Activated gamma-delta T cell treated with Interleukin-2 at 50 U/mL for 16 hours (primary cell): Measurements from ENCODE around the gene MBOAT7.

Source experiments
- DNase-seq: peaks from one replicate; pipeline ENCODE4 v3.0.0-alpha.2; 2020

The MBOAT7 gene

DNA sequence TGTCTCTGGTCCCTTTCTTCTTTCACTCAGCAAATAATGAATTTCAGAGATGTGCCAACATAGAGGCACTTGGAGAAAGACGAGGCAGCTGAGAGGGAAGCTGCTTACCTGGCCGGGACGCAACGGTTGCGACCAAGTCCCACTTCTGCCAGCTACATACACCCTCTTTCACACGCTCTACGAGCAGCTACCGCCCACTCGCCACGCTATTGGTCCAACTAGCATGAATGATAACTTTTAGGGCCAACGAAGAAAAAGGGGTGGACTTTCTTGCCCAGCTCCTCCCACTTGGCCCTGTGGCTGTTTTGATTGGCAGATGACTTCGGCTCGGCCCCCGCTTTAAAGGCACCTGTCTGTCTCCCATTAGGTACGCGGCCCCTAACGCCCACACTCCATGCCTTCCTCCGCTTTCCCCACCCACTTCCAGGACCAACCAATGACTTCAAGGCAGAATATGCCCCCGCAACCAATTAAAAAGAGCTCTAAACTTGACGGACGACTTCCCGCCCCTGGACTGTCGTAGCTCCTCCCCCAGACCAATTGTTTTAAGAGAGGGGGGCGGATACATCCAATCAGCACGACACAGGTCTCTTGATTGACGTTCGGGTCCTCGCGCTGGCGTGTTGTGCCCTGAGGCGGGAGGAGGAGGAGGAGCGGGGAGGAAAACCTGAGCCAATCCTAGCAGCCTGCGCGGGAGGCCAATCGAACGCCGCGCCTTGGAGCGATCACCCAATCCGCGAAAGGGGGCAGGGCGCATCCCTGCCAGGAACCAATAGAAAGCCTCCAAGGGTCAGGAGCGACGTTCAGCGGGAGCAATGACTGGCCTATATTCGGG lies 52.3 kb downstream of the MBOAT7 start:
- DNase-seq, result peak; percentile 99

DNA sequence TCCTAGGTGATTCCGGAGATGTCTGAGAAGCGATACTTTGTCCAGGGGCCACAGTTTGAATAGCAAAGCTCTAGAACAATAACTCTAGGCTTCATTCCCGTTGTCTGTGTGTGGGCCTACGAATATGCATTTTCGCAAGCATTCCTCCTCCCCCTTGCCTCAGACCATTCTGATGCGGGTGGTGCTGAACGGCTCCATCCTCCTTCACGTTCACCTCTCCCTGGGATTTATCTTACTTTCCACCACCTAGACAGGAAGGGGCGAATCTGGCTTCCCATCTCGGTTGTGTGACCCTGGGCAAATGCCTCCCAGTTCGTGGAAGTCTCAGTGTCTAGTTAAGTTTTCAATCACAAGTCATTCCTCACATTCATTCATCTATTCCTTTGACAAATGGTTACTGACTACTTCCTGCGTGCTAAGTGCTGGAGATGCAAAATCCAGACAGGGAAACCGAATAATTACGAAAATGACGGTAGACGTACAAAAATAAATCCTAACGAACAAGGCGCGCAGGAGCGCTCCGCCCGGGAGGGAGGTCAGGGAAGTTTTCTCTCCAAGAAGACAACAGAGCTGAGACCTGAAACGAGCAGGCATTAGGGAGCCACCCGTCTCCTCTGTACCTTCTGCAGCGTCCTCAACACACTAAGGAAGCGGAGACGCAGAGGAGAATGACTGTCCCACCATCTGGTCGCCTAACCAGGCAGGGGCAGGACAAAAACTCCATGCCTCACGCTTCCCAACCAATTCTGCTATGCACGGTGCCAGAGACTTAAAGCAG lies 53.1 kb downstream of the MBOAT7 start:
- no peak for DNase-seq

DNA sequence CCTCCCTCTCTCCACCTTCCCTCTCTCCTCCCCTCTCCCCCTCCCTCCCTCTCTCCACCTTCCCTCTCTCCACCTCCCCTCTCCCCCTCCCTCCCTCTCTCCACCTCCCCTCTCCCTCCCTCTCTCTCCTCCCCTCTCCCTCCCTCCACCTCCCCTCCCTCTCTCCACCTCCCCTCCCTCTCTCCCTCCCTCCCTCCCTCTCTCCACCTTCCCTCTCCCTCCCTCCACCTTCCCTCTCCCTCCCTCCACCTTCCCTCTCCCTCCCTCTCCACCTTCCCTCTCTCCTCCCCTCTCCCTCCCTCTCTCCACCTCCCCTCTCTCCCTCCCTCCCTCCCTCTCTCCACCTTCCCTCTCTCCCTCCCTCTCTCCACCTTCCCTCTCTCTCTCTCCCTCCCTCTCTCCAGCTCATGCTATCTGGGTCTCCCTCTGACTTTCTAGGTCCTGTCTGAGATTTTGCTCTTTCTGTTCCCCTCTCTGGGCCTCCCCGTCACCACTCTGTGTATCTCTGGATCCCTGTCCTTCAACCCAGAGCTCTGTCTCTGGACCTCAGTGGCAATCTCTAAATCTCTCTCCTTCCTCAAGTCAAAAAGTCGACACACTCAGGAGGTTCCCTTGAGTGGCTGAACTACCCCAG lies 55.3 kb downstream of the MBOAT7 start:
- DNase-seq, result no peak

DNA sequence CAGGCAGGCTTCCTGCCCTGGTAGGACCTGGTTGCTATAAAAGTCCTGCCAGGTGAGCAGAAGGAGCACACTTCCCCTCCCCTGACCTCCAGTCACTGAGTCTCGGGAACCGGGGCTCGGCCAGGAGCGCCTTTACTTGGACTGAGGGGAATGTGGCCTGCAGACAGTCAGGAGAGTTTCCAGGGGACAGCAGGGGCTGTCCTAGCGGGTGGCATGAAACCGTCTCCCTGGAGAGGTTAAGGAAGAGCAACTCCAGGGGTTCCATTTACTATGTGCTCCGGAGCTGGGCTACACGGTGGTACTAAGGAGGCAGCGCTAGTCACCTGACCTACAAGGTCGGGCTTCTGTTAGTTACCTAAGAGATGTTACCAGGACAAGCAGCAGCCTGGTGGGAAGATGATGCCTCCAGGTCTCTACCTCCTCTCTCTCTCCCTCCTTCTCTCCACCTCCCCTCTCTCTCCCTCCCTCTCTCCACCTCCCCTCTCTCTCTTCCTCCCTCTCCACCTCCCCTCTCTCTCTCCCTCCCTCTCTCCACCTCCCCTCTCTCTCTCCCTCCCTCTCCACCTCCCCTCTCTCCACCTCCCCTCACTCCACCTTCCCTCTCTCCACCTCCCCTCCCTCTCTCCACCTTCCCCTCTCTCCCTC lies 55.9 kb downstream of the MBOAT7 start:
- DNase-seq, result no peak

DNA sequence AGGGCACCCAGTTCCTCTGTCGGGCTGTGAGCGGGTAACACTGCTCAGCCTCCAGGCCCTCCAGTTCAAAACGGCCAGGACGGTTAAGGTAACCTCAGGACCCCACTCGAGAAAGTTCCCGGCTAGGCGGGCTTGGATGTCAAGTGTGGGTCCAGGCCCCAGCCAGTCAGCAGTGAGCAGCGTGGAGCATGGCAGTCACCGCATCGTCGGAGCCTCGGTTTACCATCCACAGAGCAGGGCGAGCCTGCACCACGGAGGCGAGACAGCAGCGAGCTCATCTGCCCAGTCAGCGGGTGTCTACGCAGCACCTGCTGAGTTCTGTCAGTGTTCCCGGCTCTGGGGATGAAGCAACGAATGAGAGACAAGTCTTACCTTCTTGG lies 59.8 kb downstream of the MBOAT7 start:
- no peak for DNase-seq

DNA sequence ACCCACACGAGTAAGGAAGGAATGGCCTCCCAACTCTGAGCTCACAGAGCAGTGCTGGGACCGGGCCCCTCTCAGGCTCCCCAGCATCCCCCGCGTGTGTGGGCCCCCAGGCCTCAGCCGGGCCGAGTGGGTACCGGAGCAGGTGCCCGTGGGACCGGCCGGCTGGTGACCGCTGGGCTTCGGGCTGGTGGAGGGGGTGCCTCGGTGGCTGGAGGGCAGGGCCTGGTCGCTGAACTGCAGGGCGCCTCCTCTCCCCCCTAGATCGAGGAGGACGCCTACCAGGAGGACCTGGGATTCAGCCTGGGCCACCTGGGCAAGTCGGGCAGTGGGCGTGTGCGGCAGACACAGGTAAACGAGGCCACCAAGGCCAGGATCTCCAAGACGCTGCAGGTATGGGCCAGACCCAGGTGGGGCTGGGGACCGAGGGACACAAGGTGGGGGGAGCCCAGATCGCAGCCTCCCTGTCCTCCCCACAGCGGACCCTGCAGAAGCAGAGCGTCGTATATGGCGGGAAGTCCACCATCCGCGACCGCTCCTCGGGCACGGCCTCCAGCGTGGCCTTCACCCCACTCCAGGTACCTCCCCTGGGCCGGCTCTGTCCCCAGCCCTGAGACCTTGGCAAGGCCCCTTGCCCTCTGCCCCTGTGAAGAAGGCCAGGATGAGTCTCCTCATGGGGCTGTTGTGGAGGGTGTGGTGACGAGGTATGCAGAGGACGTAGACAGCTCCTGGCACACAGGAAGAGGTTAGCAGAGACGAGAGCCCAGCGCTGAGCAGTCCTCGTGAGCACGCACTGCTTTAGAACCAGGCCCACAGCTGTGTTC lies 60.4 kb downstream of the MBOAT7 start:
- no peak for DNase-seq

DNA sequence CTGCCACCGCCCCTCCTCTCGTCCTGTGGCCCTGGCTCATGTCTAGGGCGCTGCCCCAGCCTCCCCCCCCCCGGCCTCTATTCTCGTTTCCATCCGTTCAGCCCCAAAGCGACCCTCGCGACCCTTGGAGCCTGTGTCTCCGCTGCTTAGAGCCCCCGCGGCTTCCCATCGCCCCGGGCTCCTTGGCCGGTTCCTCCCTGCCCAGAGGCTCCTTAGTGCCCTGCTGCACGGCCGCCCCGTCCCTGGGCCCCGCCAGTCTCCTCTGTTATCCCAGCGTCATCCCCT lies 61.0 kb downstream of the MBOAT7 start:
- DNase-seq, result no peak

DNA sequence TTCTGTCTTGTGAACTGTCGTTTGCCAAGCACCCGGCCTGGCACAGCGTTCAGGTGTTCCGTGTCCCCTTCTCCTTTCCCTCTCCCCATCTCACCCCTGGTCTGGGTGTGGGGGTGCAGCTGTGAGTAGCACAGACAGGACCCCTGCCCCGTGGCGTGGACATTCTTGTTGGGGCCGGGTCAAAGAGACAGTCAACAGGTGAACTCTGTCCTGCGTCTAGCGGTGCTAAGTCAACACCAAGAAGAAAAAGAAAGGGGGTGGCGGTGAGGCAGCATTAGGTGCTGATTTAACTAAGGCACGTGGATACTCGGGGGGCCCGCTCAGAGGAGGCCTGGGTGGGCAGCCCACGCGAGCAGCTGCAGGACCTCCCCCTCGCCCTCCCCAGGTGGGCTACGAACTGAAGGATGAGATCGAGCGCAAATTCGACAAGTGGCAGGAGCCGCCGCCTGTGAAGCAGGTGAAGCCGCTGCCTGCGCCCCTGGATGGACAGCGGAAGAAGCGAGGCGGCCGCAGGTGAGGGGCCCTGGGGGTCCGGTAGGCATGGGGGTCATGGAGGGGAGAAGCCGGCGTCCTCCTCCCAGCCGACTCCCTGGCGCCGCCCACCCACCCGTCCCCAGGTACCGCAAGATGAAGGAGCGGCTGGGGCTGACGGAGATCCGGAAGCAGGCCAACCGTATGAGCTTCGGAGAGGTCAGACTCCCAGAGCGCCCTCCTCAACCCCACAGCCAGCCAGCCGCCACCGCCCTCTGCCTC lies 61.5 kb downstream of the MBOAT7 start:
- no peak for DNase-seq

DNA sequence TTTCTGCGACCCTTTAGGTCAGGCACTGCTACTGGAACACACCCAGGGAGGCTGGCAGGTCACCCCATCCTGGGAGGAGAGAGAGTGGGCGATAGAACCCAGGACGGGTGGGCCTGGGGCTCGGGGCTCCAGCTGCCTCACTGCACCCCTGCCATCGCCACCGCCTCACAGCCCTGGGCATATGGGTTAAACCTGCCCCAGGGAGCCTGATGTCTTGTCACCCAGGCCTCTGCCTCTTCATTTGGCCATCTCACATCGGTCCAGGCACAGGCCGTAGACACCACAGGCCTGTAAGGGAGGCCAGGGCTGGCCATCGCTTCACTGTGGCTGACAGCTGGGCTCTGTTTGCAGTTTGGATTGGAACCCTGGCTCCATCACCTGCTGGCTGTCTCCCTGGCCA lies 63.7 kb downstream of the MBOAT7 start:
- no peak for DNase-seq

DNA sequence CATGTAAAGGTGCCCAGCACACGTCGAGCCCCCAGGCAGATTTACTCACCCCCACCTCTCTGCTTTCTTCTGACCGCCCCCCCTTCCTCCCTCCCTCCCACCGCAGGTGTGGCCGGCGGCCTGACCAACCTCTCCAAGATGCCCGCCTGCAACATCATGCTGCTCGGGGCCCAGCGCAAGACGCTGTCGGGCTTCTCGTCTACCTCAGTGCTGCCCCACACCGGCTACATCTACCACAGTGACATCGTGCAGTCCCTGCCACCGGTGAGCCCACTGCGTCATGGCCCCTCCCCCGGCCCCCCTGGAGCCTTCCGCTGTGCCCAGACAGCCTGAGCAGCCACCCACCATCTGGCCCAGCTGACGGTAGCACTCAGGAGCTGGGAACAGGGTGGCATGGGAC lies 65.0 kb downstream of the MBOAT7 start:
- DNase-seq, result no peak

DNA sequence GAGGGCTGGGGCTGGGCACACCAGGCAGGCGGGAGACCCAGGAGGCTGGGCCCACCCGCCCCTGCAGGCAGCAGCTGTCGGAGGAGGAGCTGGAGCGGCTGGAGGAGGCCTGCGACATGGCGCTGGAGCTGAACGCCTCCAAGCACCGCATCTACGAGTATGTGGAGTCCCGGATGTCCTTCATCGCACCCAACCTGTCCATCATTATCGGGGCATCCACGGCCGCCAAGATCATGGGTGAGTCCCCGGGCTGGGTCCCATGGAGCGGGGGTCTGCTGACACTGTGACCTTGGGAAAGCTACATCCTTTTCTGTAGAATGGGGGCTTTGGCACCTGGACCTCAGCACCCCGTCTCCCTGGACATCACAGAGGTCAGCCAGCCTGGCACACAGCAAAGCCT lies 65.7 kb downstream of the MBOAT7 start:
- DNase-seq, result no peak
